ENCODE measurements around the gene ARL10.

The ARL10 gene

GRCh38 chr5:176365351-176366231, at the start of gene ARL10:
ARL10 (plus strand) TSS chr5:176365487; CDS start chr5:176365564, 77 bp downstream.
- FAIRE-seq = peak; percentile 49
- peak; percentile 44 for DNase-seq (ENCODE audit: insufficient read length, low spot score)

GRCh38 chr5:176317534-176318374, 47.5 kb upstream of the ARL10 start:
- no peak for DNase-seq (ENCODE audit: insufficient read length, low spot score)
- no peak for FAIRE-seq

- FAIRE-seq (no peak), DNase-seq (ENCODE audit: insufficient read length, low spot score) (no peak)
Measured at GRCh38 chr5:176319827-176320554, 45.3 kb upstream of the ARL10 start.

GRCh38 chr5:176320577-176320976, 44.7 kb upstream of the ARL10 start:
- no peak for DNase-seq (ENCODE audit: insufficient read length, low spot score)
- FAIRE-seq = no peak

GRCh38 chr5:176334031-176334770, 31.1 kb upstream of the ARL10 start:
- DNase-seq (ENCODE audit: insufficient read length, low spot score) = no peak
- no peak for FAIRE-seq

- FAIRE-seq (no peak), DNase-seq (ENCODE audit: insufficient read length, low spot score) (no peak)
Measured at GRCh38 chr5:176337913-176338312, 27.4 kb upstream of the ARL10 start.

GRCh38 chr5:176339304-176339703, 26.0 kb upstream of the ARL10 start:
- FAIRE-seq = no peak
- DNase-seq (ENCODE audit: insufficient read length, low spot score) = no peak

GRCh38 chr5:176341325-176342157, 23.7 kb upstream of the ARL10 start:
- DNase-seq (ENCODE audit: insufficient read length, low spot score) = no peak
- no peak for FAIRE-seq

- DNase-seq (ENCODE audit: insufficient read length, low spot score) (no peak), FAIRE-seq (no peak)
Measured at GRCh38 chr5:176342158-176342483, 23.2 kb upstream of the ARL10 start.

GRCh38 chr5:176342766-176343458, 22.4 kb upstream of the ARL10 start:
- FAIRE-seq = no peak

GRCh38 chr5:176350416-176350815, 14.9 kb upstream of the ARL10 start:
- DNase-seq (ENCODE audit: insufficient read length, low spot score) (no peak), FAIRE-seq (no peak)

More at GRCh38 chr5:176342766-176343458, 22.4 kb upstream of the ARL10 start:
- DNase-seq (ENCODE audit: insufficient read length, low spot score) = no peak

GRCh38 chr5:176352116-176352878, 13.0 kb upstream of the ARL10 start:
- DNase-seq (ENCODE audit: insufficient read length, low spot score) (no peak), FAIRE-seq (no peak)

- FAIRE-seq = no peak
- no peak for DNase-seq (ENCODE audit: insufficient read length, low spot score)
Measured at GRCh38 chr5:176353533-176353932, 11.8 kb upstream of the ARL10 start.

- no peak for DNase-seq (ENCODE audit: insufficient read length, low spot score)
- no peak for FAIRE-seq
Measured at GRCh38 chr5:176355400-176356178, 9.7 kb upstream of the ARL10 start.

GRCh38 chr5:176356179-176356566, 9.1 kb upstream of the ARL10 start:
- no peak for DNase-seq (ENCODE audit: insufficient read length, low spot score)

GRCh38 chr5:176359658-176360057, 5.6 kb upstream of the ARL10 start:
- DNase-seq (ENCODE audit: insufficient read length, low spot score) (no peak), FAIRE-seq (no peak)

More at GRCh38 chr5:176356179-176356566, 9.1 kb upstream of the ARL10 start:
- no peak for FAIRE-seq

- DNase-seq (ENCODE audit: insufficient read length, low spot score) = no peak
Measured at GRCh38 chr5:176360894-176361436, 4.3 kb upstream of the ARL10 start.

More at GRCh38 chr5:176360894-176361436, 4.3 kb upstream of the ARL10 start:
- peak; percentile 26 for FAIRE-seq

All from GM19239 (cell line).